Measurements from ENCODE around the gene MINDY3. TPM values are rescaled to one million over a fixed set of nuclear protein-coding genes. Genes with fewer than 3 reads are reported as not detected.
"Not testable (repeated sequence)": the region's sequence is repeated elsewhere in the genome, so short reads cannot be mapped to it uniquely, and the experiment has no call there.

Gene MINDY3
- total RNA-seq, 1 donor from 2014 or later, result 39.2 TPM

DNA sequence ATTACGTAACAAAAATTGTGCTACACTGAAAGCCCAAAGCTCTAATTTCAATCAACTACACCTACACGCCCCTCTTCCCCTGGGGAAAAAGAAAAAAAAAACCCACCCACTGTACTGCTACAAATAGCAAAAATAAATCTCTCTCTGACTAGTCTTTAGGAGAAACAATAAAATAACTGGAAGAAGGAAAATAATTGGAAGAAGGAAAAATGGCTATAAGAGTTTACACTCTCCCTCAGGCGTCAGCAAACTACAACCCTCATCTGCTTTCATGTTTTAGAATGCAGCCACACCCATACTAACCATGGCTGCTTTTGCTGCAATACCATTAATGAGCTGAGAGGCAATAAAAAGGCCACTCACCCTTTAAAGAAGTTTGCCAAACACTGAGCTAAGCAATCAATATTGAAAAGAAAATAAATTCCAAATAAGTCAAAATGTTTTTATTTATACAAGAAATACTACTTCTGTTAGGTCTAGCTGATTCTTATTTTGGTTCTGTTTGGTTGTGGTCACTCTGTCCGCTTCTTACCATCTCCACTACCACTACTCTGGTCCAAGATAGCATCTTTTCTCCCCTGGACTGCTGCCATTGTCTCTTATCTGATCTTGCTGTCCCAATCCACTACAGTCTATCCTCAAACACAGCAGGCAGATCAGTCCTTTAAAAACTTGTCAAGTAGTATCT, 3.8 kb downstream of the MINDY3 start:
- no peak for TF ChIP-seq CTCF (IDR thresholded peaks at IDR 0.05)
- Histone ChIP-seq H3K36me3 (no peaks in the 10 kb centered on the region), H3K4me1 (peaks cover 35% of the 10 kb centered on the region), H3K4me3 (no peak overlapping the region), H3K27me3 (no peaks in the 10 kb centered on the region), H3K9me3 (no peaks in the 10 kb centered on the region), H3K27ac (no peak overlapping the region)
- DNase-seq (no peak), ATAC-seq (no peak)
- intact Hi-C loops (cut with DNase I), result no loop called here

- Histone ChIP-seq H3K4me1 (peaks cover 33% of the 10 kb centered on the region), H3K9me3 (no peaks in the 10 kb centered on the region), H3K36me3 (no peaks in the 10 kb centered on the region), H3K27me3 (no peaks in the 10 kb centered on the region), H3K27ac (no peak overlapping the region), H3K4me3 (no peak overlapping the region)
- ATAC-seq (no peak), DNase-seq (no peak)
- no peak for TF ChIP-seq CTCF (IDR thresholded peaks at IDR 0.05)
- intact Hi-C loops (cut with DNase I), result no loop called here
Measured at GRCh38 chr10:15853800-15854199, 6.5 kb downstream of the MINDY3 start.

- Histone ChIP-seq H3K4me3 (no peak overlapping the region), H3K4me1 (peaks cover 16% of the 10 kb centered on the region), H3K27me3 (no peaks in the 10 kb centered on the region), H3K36me3 (no peaks in the 10 kb centered on the region), H3K9me3 (no peaks in the 10 kb centered on the region), H3K27ac (no peak overlapping the region)
- intact Hi-C loops (cut with DNase I), result no loop called here
- TF ChIP-seq CTCF (IDR thresholded peaks at IDR 0.05), result no peak
- DNase-seq (no peak), ATAC-seq (no peak)
Measured at GRCh38 chr10:15852111-15852557, 8.2 kb downstream of the MINDY3 start.

GRCh38 chr10:15850337-15850978, 9.8 kb downstream of the MINDY3 start:
- H3K36me3 ChIP-seq; H3K4me3 ChIP-seq; H3K27ac ChIP-seq; intact Hi-C loops (cut with DNase I); DNase-seq; ATAC-seq; H3K9me3 ChIP-seq; H3K27me3 ChIP-seq; H3K4me1 ChIP-seq: not testable (repeated sequence)

- intact Hi-C loops (cut with DNase I), result no loop called here
- ATAC-seq, result no peak
- Histone ChIP-seq H3K9me3 (no peaks in the 10 kb centered on the region), H3K4me3 (no peak overlapping the region), H3K36me3 (no peaks in the 10 kb centered on the region), H3K4me1 (peaks cover 9% of the 10 kb centered on the region), H3K27me3 (no peaks in the 10 kb centered on the region), H3K27ac (no peak overlapping the region)
- no peak for DNase-seq
- TF ChIP-seq CTCF (IDR thresholded peaks at IDR 0.05), result no peak
Measured at GRCh38 chr10:15849316-15849715, 11.0 kb downstream of the MINDY3 start.

DNA sequence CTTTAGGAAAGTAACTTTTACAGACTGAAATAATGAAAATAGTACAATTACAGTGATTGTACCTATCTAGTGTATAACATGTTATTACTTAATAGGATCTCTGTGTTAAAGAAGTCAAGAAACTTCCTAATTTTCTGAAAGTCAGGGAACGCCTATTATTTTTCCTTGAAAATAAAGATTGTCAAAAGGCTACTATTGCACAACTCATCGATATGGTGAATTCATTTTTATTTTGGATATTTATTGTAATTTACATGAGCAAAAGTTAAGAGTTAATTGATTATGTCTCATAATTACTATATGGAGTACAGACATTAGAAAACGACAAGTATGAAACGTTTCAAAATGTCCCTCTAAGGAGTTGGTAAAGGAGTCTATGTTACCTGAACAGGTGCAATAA, 12.8 kb downstream of the MINDY3 start:
- Histone ChIP-seq H3K9me3 (no peaks in the 10 kb centered on the region), H3K4me1 (peaks cover 6% of the 10 kb centered on the region), H3K4me3 (no peak overlapping the region), H3K36me3 (no peaks in the 10 kb centered on the region), H3K27me3 (no peaks in the 10 kb centered on the region), H3K27ac (no peak overlapping the region)
- intact Hi-C loops (cut with DNase I), result no loop called here
- TF ChIP-seq CTCF (IDR thresholded peaks at IDR 0.05), result no peak
- DNase-seq (no peak), ATAC-seq (no peak)
